ENCODE measurements around the gene ZNF687. TPM values are rescaled to one million over a fixed set of nuclear protein-coding genes. Genes with fewer than 3 reads are reported as not detected.

Gene ZNF687
- total RNA-seq, 1 experiment from 2014 or later: 56.8 TPM

DNA sequence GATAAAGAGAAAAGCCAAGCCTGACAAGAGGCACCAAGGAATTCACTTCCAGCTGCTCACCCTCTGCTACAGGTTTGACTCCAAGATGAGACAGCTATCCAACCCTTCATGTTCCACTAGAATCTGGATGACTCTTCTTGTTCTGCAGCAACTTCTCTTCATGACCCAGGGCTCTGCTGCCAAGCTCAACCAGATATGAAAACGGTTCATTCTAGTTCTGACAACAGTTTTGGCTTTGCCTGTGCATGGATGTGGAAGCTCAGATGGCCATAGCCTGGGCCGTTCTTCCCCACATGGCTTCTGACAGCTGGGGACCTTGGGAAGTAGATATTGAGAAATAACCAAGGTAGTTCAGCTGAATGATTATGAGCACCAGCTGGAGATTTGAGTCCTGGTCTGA, 31.4 kb downstream of the ZNF687 start (continued):
- TF ChIP-seq, protein P1, sequence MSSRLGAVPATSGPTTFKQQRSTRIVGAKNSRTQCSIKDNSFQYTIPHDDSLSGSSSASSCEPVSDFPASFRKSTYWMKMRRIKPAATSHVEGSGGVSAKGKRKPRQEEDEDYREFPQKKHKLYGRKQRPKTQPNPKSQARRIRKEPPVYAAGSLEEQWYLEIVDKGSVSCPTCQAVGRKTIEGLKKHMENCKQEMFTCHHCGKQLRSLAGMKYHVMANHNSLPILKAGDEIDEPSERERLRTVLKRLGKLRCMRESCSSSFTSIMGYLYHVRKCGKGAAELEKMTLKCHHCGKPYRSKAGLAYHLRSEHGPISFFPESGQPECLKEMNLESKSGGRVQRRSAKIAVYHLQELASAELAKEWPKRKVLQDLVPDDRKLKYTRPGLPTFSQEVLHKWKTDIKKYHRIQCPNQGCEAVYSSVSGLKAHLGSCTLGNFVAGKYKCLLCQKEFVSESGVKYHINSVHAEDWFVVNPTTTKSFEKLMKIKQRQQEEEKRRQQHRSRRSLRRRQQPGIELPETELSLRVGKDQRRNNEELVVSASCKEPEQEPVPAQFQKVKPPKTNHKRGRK (CRISPR knock-in tag; IDR thresholded peaks at IDR 0.05; ENCODE audit: borderline replicate concordance): no peak
- TF ChIP-seq, protein P2, sequence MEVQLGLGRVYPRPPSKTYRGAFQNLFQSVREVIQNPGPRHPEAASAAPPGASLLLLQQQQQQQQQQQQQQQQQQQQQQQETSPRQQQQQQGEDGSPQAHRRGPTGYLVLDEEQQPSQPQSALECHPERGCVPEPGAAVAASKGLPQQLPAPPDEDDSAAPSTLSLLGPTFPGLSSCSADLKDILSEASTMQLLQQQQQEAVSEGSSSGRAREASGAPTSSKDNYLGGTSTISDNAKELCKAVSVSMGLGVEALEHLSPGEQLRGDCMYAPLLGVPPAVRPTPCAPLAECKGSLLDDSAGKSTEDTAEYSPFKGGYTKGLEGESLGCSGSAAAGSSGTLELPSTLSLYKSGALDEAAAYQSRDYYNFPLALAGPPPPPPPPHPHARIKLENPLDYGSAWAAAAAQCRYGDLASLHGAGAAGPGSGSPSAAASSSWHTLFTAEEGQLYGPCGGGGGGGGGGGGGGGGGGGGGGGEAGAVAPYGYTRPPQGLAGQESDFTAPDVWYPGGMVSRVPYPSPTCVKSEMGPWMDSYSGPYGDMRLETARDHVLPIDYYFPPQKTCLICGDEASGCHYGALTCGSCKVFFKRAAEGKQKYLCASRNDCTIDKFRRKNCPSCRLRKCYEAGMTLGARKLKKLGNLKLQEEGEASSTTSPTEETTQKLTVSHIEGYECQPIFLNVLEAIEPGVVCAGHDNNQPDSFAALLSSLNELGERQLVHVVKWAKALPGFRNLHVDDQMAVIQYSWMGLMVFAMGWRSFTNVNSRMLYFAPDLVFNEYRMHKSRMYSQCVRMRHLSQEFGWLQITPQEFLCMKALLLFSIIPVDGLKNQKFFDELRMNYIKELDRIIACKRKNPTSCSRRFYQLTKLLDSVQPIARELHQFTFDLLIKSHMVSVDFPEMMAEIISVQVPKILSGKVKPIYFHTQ (CRISPR knock-in tag; IDR thresholded peaks at IDR 0.05): no peak
- no peak for TF ChIP-seq ESRRA (CRISPR knock-in tag; IDR thresholded peaks at IDR 0.05; ENCODE audit: borderline replicate concordance)
- TF ChIP-seq CREB1 (CRISPR knock-in tag; IDR thresholded peaks at IDR 0.05): no peak
- no peak for TF ChIP-seq CBFB (CRISPR knock-in tag; IDR thresholded peaks at IDR 0.05; ENCODE audit: low read depth)
- TF ChIP-seq, protein P3, sequence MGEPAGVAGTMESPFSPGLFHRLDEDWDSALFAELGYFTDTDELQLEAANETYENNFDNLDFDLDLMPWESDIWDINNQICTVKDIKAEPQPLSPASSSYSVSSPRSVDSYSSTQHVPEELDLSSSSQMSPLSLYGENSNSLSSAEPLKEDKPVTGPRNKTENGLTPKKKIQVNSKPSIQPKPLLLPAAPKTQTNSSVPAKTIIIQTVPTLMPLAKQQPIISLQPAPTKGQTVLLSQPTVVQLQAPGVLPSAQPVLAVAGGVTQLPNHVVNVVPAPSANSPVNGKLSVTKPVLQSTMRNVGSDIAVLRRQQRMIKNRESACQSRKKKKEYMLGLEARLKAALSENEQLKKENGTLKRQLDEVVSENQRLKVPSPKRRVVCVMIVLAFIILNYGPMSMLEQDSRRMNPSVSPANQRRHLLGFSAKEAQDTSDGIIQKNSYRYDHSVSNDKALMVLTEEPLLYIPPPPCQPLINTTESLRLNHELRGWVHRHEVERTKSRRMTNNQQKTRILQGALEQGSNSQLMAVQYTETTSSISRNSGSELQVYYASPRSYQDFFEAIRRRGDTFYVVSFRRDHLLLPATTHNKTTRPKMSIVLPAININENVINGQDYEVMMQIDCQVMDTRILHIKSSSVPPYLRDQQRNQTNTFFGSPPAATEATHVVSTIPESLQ (CRISPR knock-in tag; IDR thresholded peaks at IDR 0.05): no peak
- TF ChIP-seq, protein P4, sequence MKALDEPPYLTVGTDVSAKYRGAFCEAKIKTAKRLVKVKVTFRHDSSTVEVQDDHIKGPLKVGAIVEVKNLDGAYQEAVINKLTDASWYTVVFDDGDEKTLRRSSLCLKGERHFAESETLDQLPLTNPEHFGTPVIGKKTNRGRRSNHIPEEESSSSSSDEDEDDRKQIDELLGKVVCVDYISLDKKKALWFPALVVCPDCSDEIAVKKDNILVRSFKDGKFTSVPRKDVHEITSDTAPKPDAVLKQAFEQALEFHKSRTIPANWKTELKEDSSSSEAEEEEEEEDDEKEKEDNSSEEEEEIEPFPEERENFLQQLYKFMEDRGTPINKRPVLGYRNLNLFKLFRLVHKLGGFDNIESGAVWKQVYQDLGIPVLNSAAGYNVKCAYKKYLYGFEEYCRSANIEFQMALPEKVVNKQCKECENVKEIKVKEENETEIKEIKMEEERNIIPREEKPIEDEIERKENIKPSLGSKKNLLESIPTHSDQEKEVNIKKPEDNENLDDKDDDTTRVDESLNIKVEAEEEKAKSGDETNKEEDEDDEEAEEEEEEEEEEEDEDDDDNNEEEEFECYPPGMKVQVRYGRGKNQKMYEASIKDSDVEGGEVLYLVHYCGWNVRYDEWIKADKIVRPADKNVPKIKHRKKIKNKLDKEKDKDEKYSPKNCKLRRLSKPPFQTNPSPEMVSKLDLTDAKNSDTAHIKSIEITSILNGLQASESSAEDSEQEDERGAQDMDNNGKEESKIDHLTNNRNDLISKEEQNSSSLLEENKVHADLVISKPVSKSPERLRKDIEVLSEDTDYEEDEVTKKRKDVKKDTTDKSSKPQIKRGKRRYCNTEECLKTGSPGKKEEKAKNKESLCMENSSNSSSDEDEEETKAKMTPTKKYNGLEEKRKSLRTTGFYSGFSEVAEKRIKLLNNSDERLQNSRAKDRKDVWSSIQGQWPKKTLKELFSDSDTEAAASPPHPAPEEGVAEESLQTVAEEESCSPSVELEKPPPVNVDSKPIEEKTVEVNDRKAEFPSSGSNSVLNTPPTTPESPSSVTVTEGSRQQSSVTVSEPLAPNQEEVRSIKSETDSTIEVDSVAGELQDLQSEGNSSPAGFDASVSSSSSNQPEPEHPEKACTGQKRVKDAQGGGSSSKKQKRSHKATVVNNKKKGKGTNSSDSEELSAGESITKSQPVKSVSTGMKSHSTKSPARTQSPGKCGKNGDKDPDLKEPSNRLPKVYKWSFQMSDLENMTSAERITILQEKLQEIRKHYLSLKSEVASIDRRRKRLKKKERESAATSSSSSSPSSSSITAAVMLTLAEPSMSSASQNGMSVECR (CRISPR knock-in tag; IDR thresholded peaks at IDR 0.05; ENCODE audit: borderline replicate concordance): no peak
- no peak for TF ChIP-seq SMAD4 (CRISPR knock-in tag; IDR thresholded peaks at IDR 0.05)
- TF ChIP-seq, protein P5, sequence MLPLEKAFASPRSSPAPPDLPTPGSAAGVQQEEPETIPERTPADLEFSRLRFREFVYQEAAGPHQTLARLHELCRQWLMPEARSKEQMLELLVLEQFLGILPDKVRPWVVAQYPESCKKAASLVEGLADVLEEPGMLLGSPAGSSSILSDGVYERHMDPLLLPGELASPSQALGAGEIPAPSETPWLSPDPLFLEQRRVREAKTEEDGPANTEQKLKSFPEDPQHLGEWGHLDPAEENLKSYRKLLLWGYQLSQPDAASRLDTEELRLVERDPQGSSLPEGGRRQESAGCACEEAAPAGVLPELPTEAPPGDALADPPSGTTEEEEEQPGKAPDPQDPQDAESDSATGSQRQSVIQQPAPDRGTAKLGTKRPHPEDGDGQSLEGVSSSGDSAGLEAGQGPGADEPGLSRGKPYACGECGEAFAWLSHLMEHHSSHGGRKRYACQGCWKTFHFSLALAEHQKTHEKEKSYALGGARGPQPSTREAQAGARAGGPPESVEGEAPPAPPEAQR (CRISPR knock-in tag; IDR thresholded peaks at IDR 0.05): no peak

DNA sequence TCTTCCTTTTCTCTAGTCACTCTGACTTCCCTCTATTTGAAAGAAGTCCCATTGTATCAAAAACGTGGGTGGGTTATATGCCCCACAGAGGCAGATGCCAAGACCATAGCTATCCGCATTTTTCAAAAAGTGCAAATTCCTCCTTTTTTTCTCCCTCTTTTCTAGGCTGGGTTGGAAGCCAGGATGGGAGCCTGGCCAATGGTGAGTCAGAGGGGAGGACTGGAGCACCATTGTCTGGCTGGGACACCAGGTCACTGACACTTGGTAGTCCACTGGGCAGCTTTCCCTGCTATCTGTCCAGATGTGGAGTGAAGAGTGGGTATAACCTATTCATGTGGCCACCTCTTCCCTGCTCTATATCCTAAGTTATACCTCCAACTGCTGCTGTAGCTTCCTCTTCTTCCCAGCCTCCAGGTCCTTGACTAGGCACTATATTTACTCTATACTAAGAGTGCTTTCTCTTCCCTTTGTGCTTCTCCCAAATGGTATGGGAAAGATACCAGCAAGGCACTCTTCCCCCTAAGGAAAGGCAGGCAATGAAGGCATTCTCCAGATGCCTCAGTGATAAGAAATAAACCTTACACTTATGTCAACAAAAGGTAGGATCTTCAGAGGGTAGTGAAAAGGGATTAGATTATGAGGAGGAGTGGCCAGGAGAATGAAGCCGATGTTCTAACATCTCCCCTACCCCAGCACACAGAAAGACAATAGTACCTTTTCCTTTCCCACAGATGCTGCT, 32.2 kb downstream of the ZNF687 start:
- peaks cover 15% of the 10 kb centered on the region for H3K4me1 Mint-ChIP-seq
- H3K36me3 Mint-ChIP-seq: peaks cover 8% of the 10 kb centered on the region
- H3K27ac Mint-ChIP-seq: no peak overlapping the region
- no peak for DNase-seq (ENCODE audit: low spot score)
- ChIA-PET POLR2A (no interaction called here), CTCF (interaction anchor here (1.1 kb wide), 1 partner anchor 26 kb away, joined by 5 read pairs; no protein-coding TSS in a partner anchor)
- ATAC-seq: no peak
- H3K27me3 Mint-ChIP-seq (ENCODE audit: low read depth): no peaks in the 10 kb centered on the region
- no peak overlapping the region for H3K4me3 Mint-ChIP-seq
- H3K9me3 Mint-ChIP-seq: no peaks in the 10 kb centered on the region
- TF ChIP-seq, protein P6, sequence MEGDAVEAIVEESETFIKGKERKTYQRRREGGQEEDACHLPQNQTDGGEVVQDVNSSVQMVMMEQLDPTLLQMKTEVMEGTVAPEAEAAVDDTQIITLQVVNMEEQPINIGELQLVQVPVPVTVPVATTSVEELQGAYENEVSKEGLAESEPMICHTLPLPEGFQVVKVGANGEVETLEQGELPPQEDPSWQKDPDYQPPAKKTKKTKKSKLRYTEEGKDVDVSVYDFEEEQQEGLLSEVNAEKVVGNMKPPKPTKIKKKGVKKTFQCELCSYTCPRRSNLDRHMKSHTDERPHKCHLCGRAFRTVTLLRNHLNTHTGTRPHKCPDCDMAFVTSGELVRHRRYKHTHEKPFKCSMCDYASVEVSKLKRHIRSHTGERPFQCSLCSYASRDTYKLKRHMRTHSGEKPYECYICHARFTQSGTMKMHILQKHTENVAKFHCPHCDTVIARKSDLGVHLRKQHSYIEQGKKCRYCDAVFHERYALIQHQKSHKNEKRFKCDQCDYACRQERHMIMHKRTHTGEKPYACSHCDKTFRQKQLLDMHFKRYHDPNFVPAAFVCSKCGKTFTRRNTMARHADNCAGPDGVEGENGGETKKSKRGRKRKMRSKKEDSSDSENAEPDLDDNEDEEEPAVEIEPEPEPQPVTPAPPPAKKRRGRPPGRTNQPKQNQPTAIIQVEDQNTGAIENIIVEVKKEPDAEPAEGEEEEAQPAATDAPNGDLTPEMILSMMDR (IDR thresholded peaks at IDR 0.05): no peak
- TF ChIP-seq ZNF232 (CRISPR knock-in tag; IDR thresholded peaks at IDR 0.05) (no peak), ELF4 (CRISPR knock-in tag; IDR thresholded peaks at IDR 0.05; ENCODE audit: low read depth) (no peak), ZNF219 (CRISPR knock-in tag; IDR thresholded peaks at IDR 0.05; ENCODE audit: borderline replicate concordance) (no peak), IRF2 (CRISPR knock-in tag; IDR thresholded peaks at IDR 0.05; ENCODE audit: borderline replicate concordance, low read depth) (no peak), ZNF423 (CRISPR knock-in tag; IDR thresholded peaks at IDR 0.05) (no peak)
- TF ChIP-seq, protein P3 (CRISPR knock-in tag; IDR thresholded peaks at IDR 0.05): no peak
- TF ChIP-seq, protein P7, sequence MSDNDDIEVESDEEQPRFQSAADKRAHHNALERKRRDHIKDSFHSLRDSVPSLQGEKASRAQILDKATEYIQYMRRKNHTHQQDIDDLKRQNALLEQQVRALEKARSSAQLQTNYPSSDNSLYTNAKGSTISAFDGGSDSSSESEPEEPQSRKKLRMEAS (CRISPR knock-in tag; IDR thresholded peaks at IDR 0.05): no peak
